WERI-Rb-1 (cell line): ENCODE results near the gene ADCY5.

Experiments used
- DNase-seq: peaks from one replicate; pipeline ENCODE4 v3.0.0-alpha.2; 2020
- H3K27ac ChIP-seq: fragments of 250-450 bp; sonication (Bioruptor Pico); 2 replicates; pipeline ENCODE4 v1.5.1; 2020; ENCODE audit warnings: mild to moderate bottlenecking, moderate library complexity
- H3K27me3 ChIP-seq: fragments of 250-450 bp; sonication (Bioruptor Pico); 2 replicates; pipeline ENCODE4 v1.5.1; 2021; ENCODE audit warnings: mild to moderate bottlenecking, low read depth, moderate library complexity; ENCODE audit not compliant: insufficient read depth, severe bottlenecking
- H3K36me3 ChIP-seq: fragments of 250-450 bp; sonication (Bioruptor Pico); 2 replicates; pipeline ENCODE4 v1.5.1; 2020; ENCODE audit warnings: mild to moderate bottlenecking, moderate library complexity
- H3K4me3 ChIP-seq: 2 replicates; pipeline ENCODE4 v1.5.1; 2011; ENCODE audit warnings: low read depth, mild to moderate bottlenecking, control low read depth, low read length
- H3K9me3 ChIP-seq: fragments of 250-450 bp; sonication (Bioruptor Pico); 2 replicates; pipeline ENCODE4 v1.5.1; 2021; ENCODE audit warnings: mild to moderate bottlenecking, moderate library complexity; ENCODE audit not compliant: severe bottlenecking
- CTCF ChIP-seq: IDR thresholded peaks from 2 replicates; pipeline ENCODE4 v1.5.1; 2011; ENCODE audit warnings: low read depth, mild to moderate bottlenecking, control low read depth, inconsistent platforms, low read length

Gene ADCY5

GRCh38 chr3:123367467-123368154 lies 81.3 kb downstream of the ADCY5 start:
- DNase-seq, result no peak

GRCh38 chr3:123365450-123366143 lies 83.3 kb downstream of the ADCY5 start:
- peak overlapping the region; percentile 28 for H3K27ac ChIP-seq
- peaks cover 3% of the 10 kb centered on the region for H3K9me3 ChIP-seq
- TF ChIP-seq CTCF, result peak; percentile 83
- H3K36me3 ChIP-seq, result no peaks in the 10 kb centered on the region
- no peak overlapping the region; the same call in 1 of the 2 replicates for H3K4me3 ChIP-seq
- peak; percentile 79 for DNase-seq
- no peaks in the 10 kb centered on the region for H3K27me3 ChIP-seq

More at GRCh38 chr3:123367467-123368154, 81.3 kb downstream of the ADCY5 start:
- Histone ChIP-seq H3K9me3 (peaks cover 3% of the 10 kb centered on the region), H3K27ac (no peak overlapping the region), H3K36me3 (no peaks in the 10 kb centered on the region), H3K27me3 (no peaks in the 10 kb centered on the region), H3K4me3 (no peak overlapping the region)
- TF ChIP-seq CTCF, result no peak

- H3K36me3 ChIP-seq, result no peaks in the 10 kb centered on the region
- DNase-seq, result peak; percentile 49
- TF ChIP-seq CTCF, result peak; percentile 51
- H3K27ac ChIP-seq, result no peak overlapping the region
- no peak overlapping the region for H3K4me3 ChIP-seq
- H3K27me3 ChIP-seq, result no peaks in the 10 kb centered on the region
- H3K9me3 ChIP-seq, result no peaks in the 10 kb centered on the region
These were observed 87.8 kb downstream of the ADCY5 start for GRCh38 chr3:123361071-123361470.

GRCh38 chr3:123357275-123357674 lies 91.6 kb downstream of the ADCY5 start:
- Histone ChIP-seq H3K4me3 (no peak overlapping the region), H3K9me3 (no peaks in the 10 kb centered on the region), H3K36me3 (no peaks in the 10 kb centered on the region), H3K27me3 (no peaks in the 10 kb centered on the region), H3K27ac (peak overlapping the region; percentile 14; the same call in 1 of the 2 replicates)
- no peak for TF ChIP-seq CTCF
- DNase-seq, result peak; percentile 48

GRCh38 chr3:123353850-123354233 lies 95.0 kb downstream of the ADCY5 start:
- no peaks in the 10 kb centered on the region for H3K36me3 ChIP-seq
- no peak overlapping the region for H3K4me3 ChIP-seq
- H3K27ac ChIP-seq, result no peak overlapping the region
- TF ChIP-seq CTCF, result no peak
- H3K27me3 ChIP-seq, result no peaks in the 10 kb centered on the region
- no peaks in the 10 kb centered on the region for H3K9me3 ChIP-seq
- DNase-seq, result no peak
